SKM-1 (cell line): Measurements from ENCODE around the gene TRIM45.
"Not testable (repeated sequence)": the region's sequence is repeated elsewhere in the genome, so short reads cannot be mapped to it uniquely, and the experiment has no call there.

ENCODE experiments used
- DNase-seq: peaks from one replicate; lab custom pipeline; 2025; ENCODE audit not compliant: unreplicated experiment; lab: John Stamatoyannopoulos, UW

The TRIM45 gene

GRCh38 chr1:117135329-117135728 is 13.8 kb upstream of the TRIM45 start:
- no peak for DNase-seq

- no peak for DNase-seq
Observed at GRCh38 chr1:117130526-117130925, 9.0 kb upstream of the TRIM45 start.

DNA sequence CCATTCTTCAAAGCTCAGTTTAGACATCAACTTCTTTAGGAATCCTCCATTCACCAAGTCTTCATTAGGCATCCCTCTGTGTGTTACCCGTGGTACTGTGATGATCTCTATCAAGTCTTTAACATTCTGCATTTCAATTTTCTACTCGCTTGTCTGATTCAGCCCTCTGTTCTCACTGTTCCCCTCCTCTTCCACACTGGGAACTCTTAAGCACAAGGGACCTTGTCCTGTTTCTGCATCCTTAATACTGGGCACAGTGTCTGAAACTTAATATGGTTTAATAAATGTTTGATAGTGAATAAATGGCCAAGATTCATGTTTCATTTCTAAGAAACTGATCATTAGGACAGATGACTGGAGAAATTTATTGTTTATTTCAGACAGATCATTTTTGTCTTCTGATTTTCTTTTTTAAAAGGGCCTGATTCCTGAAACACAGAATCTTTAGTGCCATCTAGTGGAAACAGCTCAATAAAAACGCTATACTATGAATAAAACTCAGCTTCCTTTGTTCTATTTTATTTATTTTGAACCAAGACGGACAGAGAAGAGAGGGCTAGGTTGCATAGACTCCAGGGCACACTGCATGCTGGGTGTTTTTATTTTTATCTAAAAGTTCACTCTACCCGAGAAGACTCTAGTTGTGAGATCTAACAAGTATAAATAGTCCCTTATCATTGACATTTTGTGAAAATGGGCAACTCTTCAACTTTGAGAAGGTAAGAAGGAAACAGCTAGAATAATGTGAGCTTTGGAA is 7.0 kb upstream of the TRIM45 start:
- no peak for DNase-seq

DNA sequence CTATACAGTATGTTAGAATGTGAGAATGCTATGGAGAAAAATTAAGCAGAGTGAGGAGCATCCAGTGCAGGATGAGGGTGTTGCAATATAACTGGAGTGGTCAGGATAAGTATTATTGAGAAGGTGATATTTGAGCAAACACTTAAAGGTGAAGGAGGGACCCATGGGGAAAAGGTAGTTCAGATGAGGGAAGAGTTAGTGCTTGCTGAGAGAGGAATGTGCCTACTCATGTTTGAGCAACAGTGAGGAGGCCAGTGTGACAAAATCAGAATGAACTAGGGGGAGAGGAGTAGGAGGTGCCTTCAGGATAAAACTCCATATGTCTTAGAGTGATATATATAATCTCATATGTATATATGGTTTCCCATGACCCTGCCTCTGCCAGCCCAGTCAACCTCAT is 6.2 kb upstream of the TRIM45 start:
- DNase-seq = no peak

- no peak for DNase-seq
Observed at GRCh38 chr1:117124661-117125060, 3.1 kb upstream of the TRIM45 start.

DNA sequence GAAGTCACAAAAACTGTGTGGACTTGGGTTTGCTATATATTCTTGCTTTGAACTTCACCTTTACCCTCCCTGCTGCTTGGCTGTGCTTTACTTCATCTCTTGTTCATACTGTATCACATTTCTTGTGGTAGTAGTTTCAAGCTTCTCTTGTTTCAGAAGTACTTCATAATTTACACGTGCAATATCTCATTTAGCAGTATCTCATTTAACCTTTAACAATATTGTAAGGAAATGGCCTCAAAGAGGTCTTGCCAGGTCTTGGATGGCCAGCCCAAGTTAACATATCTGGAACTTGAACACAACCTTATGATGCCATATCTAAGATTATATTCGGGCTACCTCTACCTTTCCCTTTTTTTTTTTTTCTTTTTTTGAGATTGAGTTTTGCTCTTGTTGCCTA is 1.7 kb upstream of the TRIM45 start:
- DNase-seq = no peak

DNA sequence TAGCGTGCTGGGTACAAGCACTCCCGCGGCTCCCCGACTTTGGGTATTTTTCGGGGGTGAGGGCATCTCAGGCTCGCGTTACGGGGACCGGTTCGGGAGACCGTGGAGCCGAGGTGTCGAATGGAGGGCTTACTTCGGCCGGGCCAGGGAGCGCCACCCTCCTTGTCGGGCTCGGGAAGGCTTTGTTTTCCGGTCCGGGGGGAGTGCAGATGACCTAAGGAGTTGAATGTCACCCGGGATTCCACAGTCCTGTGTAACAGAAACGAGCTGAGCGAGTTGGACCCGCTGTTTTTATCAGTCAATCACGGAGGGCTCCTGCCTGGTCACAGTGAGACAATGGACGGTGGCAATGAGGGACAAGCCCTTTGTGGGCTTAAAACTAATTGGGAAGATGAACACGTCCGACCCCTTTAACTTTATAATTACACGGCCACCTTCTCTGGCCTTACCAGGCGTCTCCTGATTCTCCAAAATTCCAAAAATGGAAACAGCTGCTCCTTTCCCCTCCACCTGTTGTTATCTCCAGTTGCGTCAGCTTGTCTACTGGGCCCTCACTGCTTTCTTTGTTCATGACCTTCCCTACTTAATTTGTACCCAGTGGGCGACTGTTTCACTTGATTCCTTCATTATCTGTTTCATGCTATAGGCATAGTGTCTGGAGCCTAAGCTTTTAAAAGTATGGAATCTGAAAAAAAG is 929 bp upstream of the TRIM45 start:
- no peak for DNase-seq

GRCh38 chr1:117120774-117121588 is 568 bp downstream of the TRIM45 start:
- no peak for DNase-seq

- DNase-seq = not testable (repeated sequence)
Observed at GRCh38 chr1:117119144-117119543, 2.4 kb downstream of the TRIM45 start.

GRCh38 chr1:117118137-117118536 is 3.4 kb downstream of the TRIM45 start:
- DNase-seq = no peak

DNA sequence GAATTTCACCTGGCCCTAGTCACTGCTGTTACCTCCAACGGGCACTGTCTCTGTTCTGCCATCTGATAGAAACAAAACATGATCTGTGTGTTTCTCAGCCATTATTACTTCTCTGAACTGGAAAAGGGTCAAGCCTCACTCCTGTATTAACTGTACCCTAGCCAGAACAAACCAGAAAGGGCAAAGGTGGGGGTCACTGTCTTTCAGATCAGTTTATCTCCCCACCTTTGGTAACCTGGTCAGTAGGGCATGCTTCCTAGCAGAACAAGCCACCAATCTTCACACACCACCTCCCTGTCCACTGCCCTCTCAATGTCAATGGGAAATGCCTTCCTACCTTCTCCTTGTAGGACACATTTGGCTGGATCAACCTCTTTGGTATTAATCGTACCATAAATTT is 3.9 kb downstream of the TRIM45 start:
- no peak for DNase-seq

- DNase-seq = no peak
Observed at GRCh38 chr1:117116784-117117130, 4.8 kb downstream of the TRIM45 start.

DNA sequence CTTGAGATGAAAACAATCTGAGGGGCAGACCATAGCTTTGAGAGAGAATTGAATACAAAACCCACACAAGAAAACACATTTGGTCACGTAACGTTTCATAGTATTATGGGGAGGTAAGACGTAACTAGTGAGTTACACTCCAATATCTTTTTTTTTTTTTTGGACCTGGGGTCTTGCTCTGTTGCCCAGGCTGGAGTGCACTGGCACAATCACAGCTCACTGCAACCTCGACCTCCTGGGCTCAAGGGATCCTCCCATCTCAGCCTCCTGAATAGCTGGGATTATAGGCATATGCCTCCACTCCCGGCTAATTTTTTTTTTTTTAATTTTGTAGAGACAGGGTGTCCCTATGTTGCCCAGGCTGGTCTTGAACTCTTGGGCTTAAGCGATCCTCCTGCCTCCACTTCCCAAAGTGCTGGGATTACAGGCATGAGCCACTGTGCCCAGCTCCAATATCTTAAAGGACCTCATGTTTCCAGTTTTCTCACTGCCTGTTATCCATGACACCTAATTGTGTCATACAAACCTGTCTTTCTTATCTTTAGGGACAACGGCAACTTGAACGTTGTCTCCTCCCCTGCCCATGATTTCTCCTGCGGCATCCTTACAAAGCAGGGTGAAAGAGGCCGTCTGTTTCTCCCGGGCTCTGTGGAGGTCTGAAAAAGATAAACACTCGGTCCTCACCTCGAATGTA is 5.3 kb downstream of the TRIM45 start:
- no peak for DNase-seq

GRCh38 chr1:117114877-117115276 is 6.7 kb downstream of the TRIM45 start:
- no peak for DNase-seq

DNA sequence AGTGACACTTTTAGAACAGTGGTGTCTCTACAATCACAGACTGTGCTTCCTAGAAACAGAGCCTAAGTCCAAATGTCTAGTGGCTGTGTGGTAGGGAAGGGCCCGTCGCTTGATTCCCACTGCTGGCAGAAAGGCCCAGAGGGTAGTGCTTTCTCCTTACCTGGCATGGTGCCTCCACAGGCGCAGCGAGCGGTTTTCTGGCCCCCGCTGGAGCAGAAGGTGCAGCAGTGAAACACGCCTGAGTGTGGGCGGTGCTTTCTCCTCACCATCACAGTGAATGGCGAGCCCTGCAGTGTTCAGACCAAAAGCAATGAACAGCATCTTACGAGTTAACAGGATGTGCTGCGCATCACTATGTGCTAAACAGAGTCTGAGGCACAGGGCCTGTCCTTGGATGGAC is 8.3 kb downstream of the TRIM45 start:
- no peak for DNase-seq

GRCh38 chr1:117112047-117112717 is 9.4 kb downstream of the TRIM45 start:
- DNase-seq = no peak

DNA sequence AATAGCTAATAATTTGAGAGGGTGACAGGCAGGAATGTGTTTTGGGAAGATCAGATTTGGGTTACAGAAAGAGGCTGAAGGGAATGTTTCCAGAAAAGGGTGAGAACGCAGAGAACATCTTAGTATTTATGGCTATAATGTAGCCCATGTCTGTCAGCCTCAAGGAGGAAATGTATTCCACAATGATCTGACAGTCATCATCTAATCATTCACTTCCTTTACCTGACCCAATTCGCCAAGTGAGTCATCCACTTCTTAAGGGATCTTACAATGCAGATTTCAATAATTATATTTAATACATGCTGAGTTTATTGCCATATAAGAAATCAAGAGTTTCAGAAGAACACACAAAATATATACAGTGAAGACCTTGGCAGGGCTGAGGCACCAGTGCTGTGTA is 10.8 kb downstream of the TRIM45 start:
- no peak for DNase-seq

DNA sequence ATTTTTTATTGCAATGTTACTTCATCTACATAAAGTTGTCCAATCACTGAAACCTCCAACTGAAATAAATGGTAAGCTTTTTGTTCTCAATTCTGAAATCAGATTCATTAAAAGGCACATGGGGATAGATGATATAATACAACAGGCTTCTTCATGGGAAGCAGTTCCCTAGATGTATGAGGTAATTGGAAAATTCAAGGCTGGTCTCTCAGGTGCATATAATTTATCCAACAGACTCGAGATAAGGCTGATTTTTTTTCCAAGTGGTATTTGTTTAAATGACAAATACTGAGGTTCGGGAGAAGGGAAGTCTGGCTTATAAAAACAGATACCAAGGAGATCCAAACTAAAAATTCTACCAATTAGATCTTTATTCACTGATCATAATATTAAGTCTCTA is 14.2 kb downstream of the TRIM45 start:
- no peak for DNase-seq

GRCh38 chr1:117106478-117106877 is 15.1 kb downstream of the TRIM45 start:
- no peak for DNase-seq

GRCh38 chr1:117105722-117106121 is 15.8 kb downstream of the TRIM45 start:
- DNase-seq = no peak

GRCh38 chr1:117104986-117105385 is 16.6 kb downstream of the TRIM45 start:
- DNase-seq = no peak
